Measurements from ENCODE around the gene SKA2.
A peak's percentile ranks its signal among the peaks of the same experiment; 100 is the strongest.
"Not testable (repeated sequence)": the region's sequence is repeated elsewhere in the genome, so short reads cannot be mapped to it uniquely, and the experiment has no call there.

The SKA2 gene

GRCh38 chr17:59151006-59151405 is 4.0 kb downstream of the SKA2 start:
- DNase-seq = no peak

DNA sequence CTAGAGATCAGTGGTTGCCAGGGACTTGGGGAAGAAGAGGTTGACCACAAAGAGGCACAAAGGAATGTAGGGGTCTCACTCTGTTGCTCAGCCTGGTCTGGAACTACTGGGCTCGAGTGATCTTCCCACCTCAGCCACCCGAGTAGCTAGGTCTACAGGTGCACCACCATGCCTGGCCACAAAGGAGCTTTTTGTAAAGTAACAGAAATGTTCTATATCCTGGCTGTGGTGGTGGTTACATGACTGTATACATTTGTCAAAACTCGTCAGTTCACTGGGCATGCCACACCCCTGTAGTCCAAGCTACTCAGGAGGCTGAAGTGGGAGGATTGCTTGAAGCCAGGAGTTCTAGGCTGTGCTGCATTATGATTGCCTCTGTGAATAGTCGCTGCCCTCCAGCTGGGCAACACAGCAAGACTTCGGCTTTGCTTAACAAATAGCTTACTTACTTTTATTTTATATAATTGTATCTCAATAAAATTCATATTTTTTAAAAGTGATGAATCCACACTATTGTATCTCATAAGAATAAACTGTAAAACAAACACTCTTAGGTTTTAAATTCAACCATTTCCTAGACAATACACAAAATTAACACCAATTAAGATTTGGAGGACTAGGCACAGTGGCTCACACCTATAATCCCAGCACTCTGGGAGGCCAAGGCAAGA is 5.0 kb downstream of the SKA2 start:
- DNase-seq = no peak

DNA sequence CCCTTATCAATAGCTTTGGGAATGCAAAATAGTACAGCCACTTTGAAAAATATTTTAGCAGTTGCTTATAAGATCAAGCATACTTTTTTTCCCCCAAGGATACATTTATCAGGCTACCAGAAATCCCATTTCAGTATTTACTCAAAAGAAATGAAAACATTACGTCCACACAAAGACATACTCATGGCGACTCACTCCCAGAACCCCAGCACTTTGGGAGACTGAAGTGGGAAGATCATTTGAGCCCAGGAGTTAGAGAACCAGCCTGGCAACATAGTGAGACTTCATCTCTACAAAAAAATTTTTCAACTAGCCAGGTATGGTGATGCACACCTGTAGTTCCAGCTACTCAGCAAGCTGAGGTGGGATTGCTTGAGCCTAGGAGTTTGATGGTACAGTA is 5.9 kb downstream of the SKA2 start:
- peak; percentile 21 for DNase-seq

GRCh38 chr17:59145571-59146096 is 9.4 kb downstream of the SKA2 start:
- no peak for DNase-seq

DNA sequence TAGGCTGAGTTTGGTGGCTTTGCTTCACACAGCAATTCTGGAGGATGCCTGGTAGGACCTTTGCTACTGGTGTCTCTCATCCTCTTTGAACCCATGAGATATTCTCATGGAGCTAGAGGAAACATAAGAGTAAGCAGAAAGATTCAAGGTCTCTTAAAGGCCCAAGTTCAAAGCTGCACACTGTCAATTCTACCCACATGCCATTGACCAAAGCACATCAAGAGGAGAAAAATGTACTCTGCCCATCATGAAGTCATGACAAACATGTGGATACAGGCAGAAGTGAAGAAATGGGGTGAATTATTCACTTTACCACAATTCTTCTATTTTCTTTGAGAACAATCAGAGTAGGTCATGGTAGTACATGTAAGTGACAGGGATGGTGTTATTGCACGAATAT is 13.1 kb downstream of the SKA2 start:
- DNase-seq = no peak

DNA sequence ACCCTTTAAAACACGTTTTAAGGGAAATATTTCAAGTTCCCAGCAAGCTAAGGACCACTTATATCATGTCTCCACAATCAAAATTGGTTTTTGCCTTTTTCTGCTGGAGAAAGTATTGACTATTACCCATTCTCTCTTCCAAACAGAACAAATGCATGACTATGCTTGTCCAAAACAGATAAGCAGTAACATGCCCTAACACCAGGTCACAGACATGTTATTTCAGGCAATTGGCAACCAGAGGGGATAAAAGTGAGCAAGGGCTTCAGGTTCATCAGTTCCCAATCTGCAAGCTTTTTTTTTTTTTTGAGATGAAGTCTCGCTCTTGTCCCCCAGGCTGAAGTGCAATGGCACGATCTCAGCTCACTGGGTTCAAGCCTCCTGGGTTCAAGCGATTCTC is 15.0 kb downstream of the SKA2 start:
- DNase-seq = no peak

DNA sequence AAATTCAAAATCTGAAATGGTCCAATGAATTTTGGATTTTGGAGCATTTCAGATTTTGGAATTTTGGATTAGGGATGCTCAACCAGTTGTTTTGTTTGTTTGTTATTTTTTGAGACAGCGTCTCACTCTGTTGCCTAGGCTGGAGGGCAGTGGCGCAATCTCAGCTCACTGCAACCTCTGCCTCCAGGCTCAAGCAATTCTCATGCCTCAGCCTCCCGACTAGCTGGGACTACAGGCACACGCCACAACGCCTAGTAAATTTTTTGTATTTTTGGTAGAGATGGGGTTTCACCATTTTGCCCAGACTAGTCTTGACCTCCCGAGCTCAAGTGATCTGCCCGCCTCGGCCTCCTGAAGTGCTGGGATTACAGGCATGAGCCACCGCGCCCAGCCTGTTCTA is 16.6 kb downstream of the SKA2 start:
- DNase-seq = not testable (repeated sequence)

DNA sequence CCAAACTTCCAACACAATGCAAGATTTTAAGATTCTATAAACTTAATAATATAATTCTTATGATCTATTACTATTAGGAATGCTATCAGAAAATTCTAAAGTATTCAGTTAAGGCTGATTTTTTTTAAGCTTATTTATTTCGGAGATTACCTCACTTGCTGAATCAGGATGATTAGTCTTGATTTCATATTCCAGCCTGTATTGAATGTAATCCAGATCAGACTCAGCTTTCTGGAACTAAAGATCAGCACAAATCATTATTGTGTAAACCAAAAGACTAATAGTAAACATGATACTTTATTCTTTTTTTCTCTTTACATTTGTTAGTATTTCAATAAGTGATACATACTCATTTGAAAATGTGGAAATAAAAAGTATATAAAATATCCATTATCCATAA is 23.9 kb downstream of the SKA2 start:
- no peak for DNase-seq

DNA sequence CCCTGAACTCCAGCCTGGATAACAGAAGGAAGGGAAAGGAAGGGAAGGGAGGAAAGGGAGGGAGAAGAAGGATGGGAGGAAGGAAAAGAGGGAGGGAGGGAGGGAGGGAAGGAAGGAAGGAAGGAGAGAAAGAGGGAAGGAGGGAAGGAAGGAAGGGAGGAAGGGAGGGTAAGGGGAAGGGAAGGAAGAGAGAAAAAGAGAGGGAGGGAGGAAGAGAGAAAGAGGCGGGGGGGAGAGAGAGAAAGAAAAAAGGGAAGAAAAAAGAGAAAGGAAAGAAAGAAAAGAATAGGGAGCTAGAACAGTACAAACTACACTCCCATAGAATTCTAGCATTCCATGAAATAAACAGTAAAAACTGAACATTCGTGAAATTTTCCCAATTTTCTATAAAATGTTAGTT is 25.2 kb downstream of the SKA2 start:
- no peak for DNase-seq

DNA sequence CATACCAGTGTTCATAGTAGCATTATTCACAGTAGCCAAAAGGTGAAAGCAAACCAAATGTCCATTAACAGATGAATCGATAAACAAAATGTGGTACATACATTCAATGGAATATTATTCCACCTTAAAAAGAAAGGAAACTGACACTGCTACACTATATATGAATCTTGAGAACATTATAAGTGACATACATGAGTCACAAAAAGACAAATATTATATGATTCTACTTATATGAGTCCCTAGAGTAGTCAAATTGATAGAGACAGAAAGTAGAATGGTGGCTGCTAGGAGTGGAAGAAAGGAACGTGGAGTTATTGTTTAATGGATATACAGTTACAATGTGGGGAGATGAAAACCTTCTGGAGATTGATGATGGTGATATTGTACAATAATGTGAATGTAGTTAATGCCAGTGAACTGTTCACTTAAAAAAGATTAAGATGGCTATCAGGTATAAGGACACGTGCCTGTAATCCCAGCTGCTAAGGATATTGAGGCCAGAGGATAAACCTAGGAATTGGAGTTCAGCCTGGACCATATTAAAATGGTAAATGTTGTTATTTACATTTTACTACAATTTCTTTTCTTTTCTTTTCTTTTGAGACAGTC is 28.1 kb downstream of the SKA2 start:
- no peak for DNase-seq

DNA sequence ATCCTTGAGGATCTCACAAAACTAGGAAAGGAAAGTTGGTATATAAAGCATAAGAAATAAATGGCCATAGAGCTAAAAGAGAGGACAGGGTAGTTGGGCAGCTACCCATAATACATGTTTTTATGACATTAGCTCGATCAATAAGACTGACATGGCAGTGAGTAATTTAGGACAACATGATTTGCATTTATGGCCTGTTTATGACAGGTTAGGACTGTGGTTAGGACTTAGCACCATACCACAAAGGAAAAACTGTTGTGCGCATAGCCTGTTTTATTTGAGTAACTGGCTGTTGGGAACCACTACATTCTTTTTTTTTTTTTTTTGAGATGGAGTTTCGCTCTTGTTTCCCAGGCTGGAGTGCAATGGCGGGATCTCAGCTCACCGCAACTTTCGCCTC is 30.3 kb downstream of the SKA2 start:
- no peak for DNase-seq

DNA sequence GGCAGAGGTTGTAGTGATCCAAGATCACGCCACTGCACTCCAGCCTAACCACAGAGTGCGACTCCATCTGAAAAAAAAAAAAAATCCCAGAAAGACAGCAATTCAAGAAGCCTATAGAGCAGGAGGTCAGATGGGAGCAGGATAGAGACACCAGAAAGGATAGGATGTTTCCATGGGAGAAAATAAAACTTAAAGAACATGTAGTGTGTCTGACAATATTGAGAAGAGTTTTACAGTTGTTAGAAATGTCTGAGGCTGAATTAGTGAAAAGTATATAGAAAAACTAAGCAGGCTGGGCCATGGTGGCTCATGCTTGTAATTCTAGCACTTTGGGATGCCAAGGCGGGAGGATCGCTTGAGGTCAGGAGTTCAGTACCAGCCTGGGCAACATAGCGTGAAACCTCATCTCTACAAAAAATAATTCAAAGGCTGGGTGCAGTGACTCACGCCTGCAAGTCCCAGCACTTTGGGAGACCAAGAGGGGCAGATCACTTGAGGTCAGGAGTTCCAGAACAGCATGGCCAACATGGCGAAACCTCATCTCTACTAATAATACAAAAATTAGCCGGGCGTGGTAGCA is 33.0 kb downstream of the SKA2 start:
- DNase-seq = peak; percentile 94

DNA sequence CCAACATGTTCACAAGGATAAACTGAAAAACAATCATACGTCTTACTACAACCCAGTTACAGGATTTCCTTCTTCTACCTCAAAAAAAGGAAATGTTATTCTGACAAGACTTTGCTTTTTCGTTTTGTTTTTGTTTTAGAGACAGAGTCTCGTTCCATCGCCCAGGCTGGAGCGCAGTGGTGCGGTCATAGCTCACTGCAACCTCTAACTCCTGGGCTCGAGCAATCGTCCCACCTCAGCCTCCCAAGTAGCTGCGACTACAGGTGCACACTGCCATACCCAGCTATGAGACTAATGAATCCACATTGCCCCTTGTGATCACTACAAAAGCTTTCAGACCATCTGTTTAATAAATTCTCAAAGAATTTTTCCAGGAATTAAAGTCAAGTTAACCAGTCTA is 39.5 kb downstream of the SKA2 start:
- DNase-seq = no peak

DNA sequence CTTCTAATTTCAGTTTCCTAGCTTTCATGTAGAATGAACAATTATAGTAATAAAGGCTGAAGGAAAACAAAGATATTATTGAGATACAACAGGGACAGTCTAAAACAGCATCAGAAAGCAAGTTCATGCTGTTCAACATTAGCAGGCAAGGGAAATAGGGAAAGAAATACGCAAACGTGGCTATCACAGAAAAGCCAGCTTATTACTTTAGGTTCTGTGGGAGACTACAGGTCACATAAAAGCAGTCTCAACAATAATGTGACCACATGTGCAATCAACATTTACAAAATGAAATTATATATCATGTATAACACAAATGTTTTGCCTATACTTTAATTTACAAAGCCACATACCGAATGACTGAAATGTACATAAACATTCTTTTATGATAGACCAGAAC is 43.4 kb downstream of the SKA2 start:
- DNase-seq = no peak

DNA sequence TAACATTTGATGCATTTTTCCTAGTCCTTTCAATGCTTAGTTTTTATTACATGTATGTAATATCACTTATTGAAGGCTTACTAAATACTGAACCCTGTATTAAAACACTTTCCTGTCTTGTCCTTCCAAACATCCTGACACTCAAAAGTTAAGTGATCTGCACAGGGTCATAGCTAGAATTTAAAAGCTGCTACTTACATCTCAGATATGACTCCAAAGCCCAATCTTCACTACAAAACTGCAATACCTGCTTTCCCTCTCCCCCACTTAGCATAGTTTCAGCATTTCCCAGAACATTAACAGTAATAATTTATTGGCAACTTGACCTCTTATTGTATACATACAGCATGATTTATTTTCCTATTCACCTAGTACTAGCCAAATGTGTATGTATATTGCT is 44.0 kb downstream of the SKA2 start:
- DNase-seq = no peak

GRCh38 chr17:59108400-59109102 is 46.4 kb downstream of the SKA2 start:
- DNase-seq = no peak

GRCh38 chr17:59107306-59107670 is 47.7 kb downstream of the SKA2 start:
- no peak for DNase-seq

DNA sequence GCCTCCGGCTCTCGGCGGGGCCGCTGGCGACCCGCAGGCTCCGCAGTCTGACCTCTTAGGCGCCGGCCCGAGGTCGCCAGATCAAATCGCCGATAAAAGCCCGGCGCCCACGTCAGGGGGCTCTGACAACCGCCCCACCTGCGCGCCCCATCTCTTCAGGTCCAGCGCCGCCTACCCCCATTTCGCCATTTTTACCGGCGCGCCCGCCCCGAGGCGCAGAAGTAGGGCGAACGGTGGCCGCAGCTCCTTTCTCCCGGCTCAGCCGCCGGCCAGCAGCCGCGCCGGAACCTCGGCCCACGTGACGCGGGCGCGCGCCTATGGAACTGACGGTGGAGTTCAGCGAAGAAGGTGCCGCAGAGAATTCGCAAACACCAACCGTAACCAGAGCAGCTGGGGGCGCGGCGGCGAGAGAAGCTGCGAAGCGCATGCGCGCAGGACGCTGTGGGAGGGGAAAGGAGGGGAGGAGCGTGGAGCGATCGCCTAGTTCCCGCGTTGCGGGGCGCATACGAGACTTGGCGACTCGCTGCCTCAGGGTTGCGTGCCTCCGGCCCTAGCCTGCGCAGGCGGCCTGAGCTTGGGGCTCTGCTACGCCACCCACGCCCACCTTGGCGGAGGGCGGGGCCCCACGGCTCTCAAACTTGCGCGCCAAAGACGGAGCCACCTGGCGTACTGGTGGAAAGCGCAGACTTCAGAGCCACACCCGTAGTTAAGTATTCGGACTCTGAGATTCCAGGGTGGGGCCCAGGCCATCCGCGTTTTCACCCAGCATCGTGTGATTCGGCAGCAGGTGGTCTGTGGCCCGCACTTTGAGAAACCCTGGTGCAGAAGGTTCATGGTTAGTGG is 48.3 kb downstream of the SKA2 start, which contains the start of gene TRIM37:
Gene TRIM37, minus strand, starts transcription at position 418 of the 843 bp plus-strand sequence. CDS start 419 bp downstream, outside the sequence.
- DNase-seq = peak; percentile 97

GRCh38 chr17:59105852-59106462 is 49.0 kb downstream of the SKA2 start:
- DNase-seq = peak; percentile 13

- DNase-seq = no peak
These were observed 53.8 kb downstream of the SKA2 start for GRCh38 chr17:59101178-59101577.

- DNase-seq = no peak
These were observed 57.1 kb downstream of the SKA2 start for GRCh38 chr17:59097876-59098275.

- DNase-seq = peak; percentile 65
These were observed 60.0 kb downstream of the SKA2 start for GRCh38 chr17:59094861-59095530.

Data from kidney glomerular epithelial cell (primary cell).